K562 (cell line): ENCODE measurements around the gene LAPTM4A. TPM values are rescaled to one million over a fixed set of nuclear protein-coding genes. Genes with fewer than 3 reads are reported as not detected.

Experiments used
- ARNT ChIP-seq, 2 experiments: fragments of 450-650 bp; IDR thresholded peaks; 2 replicates each; pipeline ENCODE4 v1.6.1; 2016; ENCODE audit warnings: mild to moderate bottlenecking in 1 of 2
- CC2D1A ChIP-seq: fragments of 450-650 bp; IDR thresholded peaks from 2 replicates; pipeline ENCODE4 v1.6.1; 2017; ENCODE audit warnings: mild to moderate bottlenecking
- EP300 ChIP-seq: IDR thresholded peaks from 2 replicates; pipeline ENCODE4 v1.6.1; 2012; ENCODE audit warnings: low read length, improper control_type of control experiment
- FOXA1 ChIP-seq: fragments of 450-650 bp; IDR thresholded peaks from 2 replicates; pipeline ENCODE4 v1.6.1; 2016; ENCODE audit warnings: mild to moderate bottlenecking, borderline replicate concordance
- KDM1A ChIP-seq, 2 experiments: fragments of 450-650 bp; IDR thresholded peaks; 2 replicates each; pipeline ENCODE4 v1.6.1; 2016; ENCODE audit warnings: mild to moderate bottlenecking in 2 of 2
- LARP7 ChIP-seq: fragments of 450-650 bp; IDR thresholded peaks from 2 replicates; pipeline ENCODE4 v1.6.1; 2016
- MBD2 ChIP-seq: sonication (generic); IDR thresholded peaks from 2 replicates; pipeline ENCODE4 v1.6.1; 2016; ENCODE audit warnings: low read depth, borderline replicate concordance
- MEIS2 ChIP-seq: fragments of 450-650 bp; IDR thresholded peaks from 2 replicates; pipeline ENCODE4 v1.6.1; 2014; ENCODE audit warnings: mild to moderate bottlenecking; ENCODE audit not compliant: partially characterized antibody
- NRF1 ChIP-seq, 2 experiments: fragments of 450-650 bp; IDR thresholded peaks in 1 of 2; conservative IDR thresholded peaks in 1 of 2; 2 replicates each; pipeline ENCODE4 v1.6.1; 2014; ENCODE audit warnings: mild to moderate bottlenecking in 2 of 2
- OTX1 ChIP-seq: fragments of 450-650 bp; formaldehyde crosslinking; IDR thresholded peaks from 2 replicates; pipeline ENCODE4 v1.4.0; 2022; ENCODE audit warnings: mild to moderate bottlenecking
- POLR2AphosphoS2 ChIP-seq: IDR thresholded peaks from 2 replicates; pipeline ENCODE4 v1.6.1; 2012; ENCODE audit warnings: low read length, improper control_type of control experiment
- RCOR1 ChIP-seq, 2 experiments: IDR thresholded peaks; 2 replicates each; pipeline ENCODE4 v1.6.1; 2012; ENCODE audit warnings: low read depth in 2 of 2, low read length in 2 of 2, borderline replicate concordance in 1 of 2, improper control_type of control experiment in 1 of 2
- TAF9B ChIP-seq: fragments of 450-650 bp; IDR thresholded peaks from 2 replicates; pipeline ENCODE4 v1.6.1; 2018; ENCODE audit warnings: mild to moderate bottlenecking; ENCODE audit not compliant: partially characterized antibody
- YY1 ChIP-seq, 3 experiments: IDR thresholded peaks; 2 replicates each; pipeline ENCODE4 v1.6.1; 2011; ENCODE audit warnings: low read length in 2 of 3, mild to moderate bottlenecking in 2 of 3, moderate library complexity in 2 of 3, borderline replicate concordance in 1 of 3, control low read depth in 1 of 3, low read depth in 1 of 3; ENCODE audit not compliant: insufficient read depth in 3 of 3, insufficient replicate concordance in 2 of 3, control insufficient read depth in 1 of 3, insufficient read length in 1 of 3; ENCODE audit errors: extremely low read depth in 1 of 3
- ZNF830 ChIP-seq: fragments of 250-450 bp; sonication (Bioruptor Pico); IDR thresholded peaks from 2 replicates; pipeline ENCODE4 v1.5.0; 2021; ENCODE audit warnings: mild to moderate bottlenecking
- polyA plus RNA-seq, 8 experiments: library from polyadenylated mRNA; depleted of rRNA in 4 of 8; stranded (reverse) in 5 of 8; unstranded in 3 of 8; fragments of >200 nt; fragmentation: Nextera tagmentation in 2 of 8; fragmentation: Illumina TruSeq in 1 of 8; extraction: Ambion mirVana in 2 of 8; extraction: Trizol in 1 of 8; gene quantifications; 2 replicates each; pipeline versions ENCODE4 v1.2.1 to v1.2.3, GENCODE V29; 2011 to 2014; ENCODE audit warnings: inconsistent platforms in 1 of 8, missing spikeins in 1 of 8
- total RNA-seq, 7 experiments: library from RNA; depleted of rRNA in 6 of 7; stranded (reverse); fragments of >200 nt in 6 of 7; fragmentation: Illumina TruSeq in 2 of 7; extraction: Trizol in 2 of 7; gene quantifications; 2 replicates each; pipeline versions ENCODE4 v1.2.1 to v1.2.3, GENCODE V29; 2011 to 2021; ENCODE audit warnings: low replicate concordance in 1 of 7
- TF ChIP-seq, protein P1 (sequence below), 2 experiments: fragments of 250-450 bp in 1 of 2; fragments of 450-650 bp in 1 of 2; sonication (Bioruptor Pico) in 1 of 2; IDR thresholded peaks; 2 replicates each; pipeline versions ENCODE4 v1.6.1 to v1.8.0; 2016 to 2021; ENCODE audit warnings: mild to moderate bottlenecking in 2 of 2, moderate library complexity in 2 of 2, missing compliant biosample characterization in 1 of 2, missing genetic modification characterization in 1 of 2
- TF ChIP-seq, protein P2 (sequence below): fragments of 450-650 bp; formaldehyde crosslinking; IDR thresholded peaks from 2 replicates; pipeline ENCODE4 v1.4.0; 2022; ENCODE audit warnings: missing genetic modification characterization
- TF ChIP-seq, protein P3 (sequence below): sonication (generic); formaldehyde crosslinking; IDR thresholded peaks from 2 replicates; pipeline ENCODE4 v1.8.0; 2022; ENCODE audit warnings: missing genetic modification reagents, mild to moderate bottlenecking, moderate library complexity, borderline replicate concordance
- TF ChIP-seq, protein P4 (sequence below): fragments of 450-650 bp; IDR thresholded peaks from one replicate; pipeline ENCODE4 v1.6.1; 2018; ENCODE audit warnings: mild to moderate bottlenecking, moderate library complexity; ENCODE audit not compliant: partially characterized antibody

Gene LAPTM4A
- total and polyA plus RNA-seq, 9 of the 15 experiments (the other 6 are each of a cell fraction or from before 2014, with no cell fraction given), result 13.4 to 157 (median 50.1) TPM

DNA sequence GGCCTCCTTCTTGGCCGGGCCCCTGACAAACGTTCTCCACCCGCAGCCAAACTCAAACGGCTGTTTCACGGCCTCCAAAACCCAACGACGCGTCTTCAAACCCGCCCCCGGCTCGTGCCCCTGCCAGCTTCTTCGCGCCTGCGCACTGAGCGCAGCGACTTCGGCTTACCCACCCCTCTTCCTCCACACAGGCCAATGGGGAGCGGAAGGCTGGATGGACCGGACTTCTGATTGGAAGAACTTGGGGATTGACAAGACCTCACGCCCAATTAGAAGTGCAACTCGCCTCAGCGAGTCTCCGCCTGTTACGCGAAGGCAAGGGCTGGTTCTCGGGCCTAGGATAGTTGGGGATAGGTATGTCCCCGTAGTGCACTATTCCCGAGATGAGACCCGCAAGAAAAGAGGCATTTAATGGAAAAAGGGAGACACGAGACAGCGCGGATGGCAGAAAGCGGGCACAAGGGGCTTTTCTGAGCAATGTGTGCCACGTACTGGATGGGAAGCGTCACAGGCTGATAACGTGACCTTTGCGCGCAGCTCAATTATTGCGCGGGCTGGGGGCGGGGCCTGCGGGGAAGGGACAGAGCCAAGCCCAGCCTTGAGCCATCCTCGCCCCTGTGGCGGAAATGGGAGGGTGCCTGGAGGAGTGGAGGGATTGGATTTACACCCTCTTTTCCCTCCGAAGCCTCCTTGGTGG, at the start of gene LAPTM4A (continued):
- TF ChIP-seq POLR2AphosphoS2, result no peak
- peak in 1 of 2 experiments; percentile 85; a peak in 1 of 4 replicates for TF ChIP-seq RCOR1 (IDR thresholded peaks at IDR 0.05; ENCODE audit: borderline replicate concordance in 1 of 2, low read depth in 2 of 2, low read length in 2 of 2)
- TF ChIP-seq, protein P1, sequence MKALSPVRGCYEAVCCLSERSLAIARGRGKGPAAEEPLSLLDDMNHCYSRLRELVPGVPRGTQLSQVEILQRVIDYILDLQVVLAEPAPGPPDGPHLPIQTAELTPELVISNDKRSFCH (CRISPR knock-in tag; IDR thresholded peaks at IDR 0.05), result no peak
- TF ChIP-seq, protein P1 (tag; IDR thresholded peaks at IDR 0.05), result peak; percentile 99
- TF ChIP-seq ARNT (IDR thresholded peaks at IDR 0.05), result peak; percentile 60 to 75; a peak in 2 of 4 replicates
- peak; percentile 65 for TF ChIP-seq TAF9B
- peak; percentile 82 for TF ChIP-seq MEIS2
- TF ChIP-seq NRF1 (conservative IDR thresholded peaks at IDR 0.05 in 1 of 2, IDR thresholded peaks at IDR 0.05 in 1 of 2), result peak; percentile 97 to 98
- TF ChIP-seq, protein P2, sequence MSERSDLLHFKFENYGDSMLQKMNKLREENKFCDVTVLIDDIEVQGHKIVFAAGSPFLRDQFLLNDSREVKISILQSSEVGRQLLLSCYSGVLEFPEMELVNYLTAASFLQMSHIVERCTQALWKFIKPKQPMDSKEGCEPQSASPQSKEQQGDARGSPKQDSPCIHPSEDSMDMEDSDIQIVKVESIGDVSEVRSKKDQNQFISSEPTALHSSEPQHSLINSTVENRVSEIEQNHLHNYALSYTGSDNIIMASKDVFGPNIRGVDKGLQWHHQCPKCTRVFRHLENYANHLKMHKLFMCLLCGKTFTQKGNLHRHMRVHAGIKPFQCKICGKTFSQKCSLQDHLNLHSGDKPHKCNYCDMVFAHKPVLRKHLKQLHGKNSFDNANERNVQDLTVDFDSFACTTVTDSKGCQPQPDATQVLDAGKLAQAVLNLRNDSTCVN (CRISPR knock-in tag), result peak; percentile 83; the same call in 1 of the 2 replicates
- TF ChIP-seq, protein P3, sequence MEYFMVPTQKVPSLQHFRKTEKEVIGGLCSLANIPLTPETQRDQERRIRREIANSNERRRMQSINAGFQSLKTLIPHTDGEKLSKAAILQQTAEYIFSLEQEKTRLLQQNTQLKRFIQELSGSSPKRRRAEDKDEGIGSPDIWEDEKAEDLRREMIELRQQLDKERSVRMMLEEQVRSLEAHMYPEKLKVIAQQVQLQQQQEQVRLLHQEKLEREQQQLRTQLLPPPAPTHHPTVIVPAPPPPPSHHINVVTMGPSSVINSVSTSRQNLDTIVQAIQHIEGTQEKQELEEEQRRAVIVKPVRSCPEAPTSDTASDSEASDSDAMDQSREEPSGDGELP (CRISPR knock-in tag), result peak; percentile 76
- no peak for TF ChIP-seq FOXA1
- no peak for TF ChIP-seq LARP7
- TF ChIP-seq, protein P4, sequence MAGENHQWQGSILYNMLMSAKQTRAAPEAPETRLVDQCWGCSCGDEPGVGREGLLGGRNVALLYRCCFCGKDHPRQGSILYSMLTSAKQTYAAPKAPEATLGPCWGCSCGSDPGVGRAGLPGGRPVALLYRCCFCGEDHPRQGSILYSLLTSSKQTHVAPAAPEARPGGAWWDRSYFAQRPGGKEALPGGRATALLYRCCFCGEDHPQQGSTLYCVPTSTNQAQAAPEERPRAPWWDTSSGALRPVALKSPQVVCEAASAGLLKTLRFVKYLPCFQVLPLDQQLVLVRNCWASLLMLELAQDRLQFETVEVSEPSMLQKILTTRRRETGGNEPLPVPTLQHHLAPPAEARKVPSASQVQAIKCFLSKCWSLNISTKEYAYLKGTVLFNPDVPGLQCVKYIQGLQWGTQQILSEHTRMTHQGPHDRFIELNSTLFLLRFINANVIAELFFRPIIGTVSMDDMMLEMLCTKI, result no peak
- peak; percentile 78 to 80; a peak in 3 of 4 replicates for TF ChIP-seq KDM1A (IDR thresholded peaks at IDR 0.05)
- peak; percentile 96 for TF ChIP-seq MBD2
- peak; percentile 83; the same call in 1 of the 2 replicates for TF ChIP-seq OTX1 (CRISPR knock-in tag)
- TF ChIP-seq CC2D1A, result no peak
- TF ChIP-seq EP300, result peak; percentile 34; the same call in 1 of the 2 replicates
- TF ChIP-seq YY1 (IDR thresholded peaks at IDR 0.05; ENCODE audit: borderline replicate concordance in 1 of 3, control insufficient read depth in 1 of 3, extremely low read depth in 1 of 3, insufficient read depth in 3 of 3, insufficient read length in 1 of 3, insufficient replicate concordance in 2 of 3, low read depth in 1 of 3, low read length in 2 of 3), result peak in 2 of 3 experiments; percentile 20 to 60
- TF ChIP-seq ZNF830 (CRISPR knock-in tag), result no peak
